ENCODE data around the gene SORL1.

GRCh38 chr11:121427400-121427744 lies 24.7 kb upstream of the SORL1 start:
- TF ChIP-seq, protein P1, sequence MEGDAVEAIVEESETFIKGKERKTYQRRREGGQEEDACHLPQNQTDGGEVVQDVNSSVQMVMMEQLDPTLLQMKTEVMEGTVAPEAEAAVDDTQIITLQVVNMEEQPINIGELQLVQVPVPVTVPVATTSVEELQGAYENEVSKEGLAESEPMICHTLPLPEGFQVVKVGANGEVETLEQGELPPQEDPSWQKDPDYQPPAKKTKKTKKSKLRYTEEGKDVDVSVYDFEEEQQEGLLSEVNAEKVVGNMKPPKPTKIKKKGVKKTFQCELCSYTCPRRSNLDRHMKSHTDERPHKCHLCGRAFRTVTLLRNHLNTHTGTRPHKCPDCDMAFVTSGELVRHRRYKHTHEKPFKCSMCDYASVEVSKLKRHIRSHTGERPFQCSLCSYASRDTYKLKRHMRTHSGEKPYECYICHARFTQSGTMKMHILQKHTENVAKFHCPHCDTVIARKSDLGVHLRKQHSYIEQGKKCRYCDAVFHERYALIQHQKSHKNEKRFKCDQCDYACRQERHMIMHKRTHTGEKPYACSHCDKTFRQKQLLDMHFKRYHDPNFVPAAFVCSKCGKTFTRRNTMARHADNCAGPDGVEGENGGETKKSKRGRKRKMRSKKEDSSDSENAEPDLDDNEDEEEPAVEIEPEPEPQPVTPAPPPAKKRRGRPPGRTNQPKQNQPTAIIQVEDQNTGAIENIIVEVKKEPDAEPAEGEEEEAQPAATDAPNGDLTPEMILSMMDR (IDR thresholded peaks at IDR 0.05): no peak
- TF ChIP-seq EP300 (IDR thresholded peaks at IDR 0.05): no peak

Data from gastroesophageal sphincter (tissue), 3 donors.